WTC11 (cell line): ENCODE data around the gene SREBF1. TPM values are rescaled to one million over a fixed set of nuclear protein-coding genes. Genes with fewer than 3 reads are reported as not detected.
A peak's percentile ranks its signal among the peaks of the same experiment; 100 is the strongest.

Source experiments
- AR ChIP-seq: fragments of 250-450 bp; sonication (Bioruptor Pico); IDR thresholded peaks from 2 replicates; pipeline ENCODE4 v1.9.0; 2021; ENCODE audit warnings: mild to moderate bottlenecking
- ERG ChIP-seq: fragments of 250-450 bp; sonication (Bioruptor Pico); IDR thresholded peaks from 2 replicates; pipeline ENCODE4 v1.8.0; 2021; ENCODE audit warnings: mild to moderate bottlenecking
- FOXK1 ChIP-seq: sonication (generic); formaldehyde crosslinking; IDR thresholded peaks from 2 replicates; pipeline ENCODE4 v1.8.0; 2022; ENCODE audit warnings: mild to moderate bottlenecking, moderate library complexity, missing genetic modification reagents
- FOXP1 ChIP-seq: sonication (generic); formaldehyde crosslinking; IDR thresholded peaks from 2 replicates; pipeline ENCODE4 v1.8.0; 2022; ENCODE audit warnings: missing genetic modification reagents, mild to moderate bottlenecking, moderate library complexity, borderline replicate concordance
- JAZF1 ChIP-seq: fragments of 250-450 bp; sonication (Bioruptor Pico); IDR thresholded peaks from 2 replicates; pipeline ENCODE4 v1.9.0; 2021; ENCODE audit warnings: moderate library complexity, mild to moderate bottlenecking, inconsistent platforms
- KAT7 ChIP-seq: sonication (generic); formaldehyde crosslinking; IDR thresholded peaks from 2 replicates; pipeline ENCODE4 v1.8.1; 2023; ENCODE audit warnings: missing genetic modification reagents, mild to moderate bottlenecking, borderline replicate concordance
- MYBL2 ChIP-seq: sonication (generic); formaldehyde crosslinking; IDR thresholded peaks from 2 replicates; pipeline ENCODE4 v1.8.1; 2023; ENCODE audit warnings: mild to moderate bottlenecking, moderate library complexity, missing genetic modification reagents
- NFATC4 ChIP-seq: fragments of 250-450 bp; sonication (Bioruptor Pico); IDR thresholded peaks from 2 replicates; pipeline ENCODE4 v1.9.0; 2021; ENCODE audit warnings: mild to moderate bottlenecking
- NFE2L1 ChIP-seq: sonication (generic); formaldehyde crosslinking; IDR thresholded peaks from 2 replicates; pipeline ENCODE4 v1.8.1; 2023; ENCODE audit warnings: missing genetic modification reagents
- NFYB ChIP-seq: sonication (generic); formaldehyde crosslinking; conservative IDR thresholded peaks from 2 replicates; pipeline ENCODE4 v1.8.0; 2022; ENCODE audit warnings: low read depth, missing genetic modification reagents
- OVOL2 ChIP-seq: fragments of 250-450 bp; sonication (Bioruptor Pico); IDR thresholded peaks from 2 replicates; pipeline ENCODE4 v1.9.0; 2021; ENCODE audit warnings: mild to moderate bottlenecking, borderline replicate concordance
- PRRX2 ChIP-seq: fragments of 250-450 bp; sonication (Bioruptor Pico); IDR thresholded peaks from 2 replicates; pipeline ENCODE4 v1.8.0; 2021; ENCODE audit warnings: mild to moderate bottlenecking
- RELA ChIP-seq: sonication (generic); formaldehyde crosslinking; IDR thresholded peaks from 2 replicates; pipeline ENCODE4 v1.8.1; 2022; ENCODE audit warnings: missing genetic modification reagents, mild to moderate bottlenecking, borderline replicate concordance
- USF1 ChIP-seq: sonication (generic); formaldehyde crosslinking; IDR thresholded peaks from 2 replicates; pipeline ENCODE4 v1.8.0; 2022; ENCODE audit warnings: mild to moderate bottlenecking, missing genetic modification reagents
- ZBTB21 ChIP-seq: sonication (generic); formaldehyde crosslinking; IDR thresholded peaks from 2 replicates; pipeline ENCODE4 v1.8.1; 2023; ENCODE audit warnings: mild to moderate bottlenecking, missing genetic modification reagents, borderline replicate concordance
- ZNF317 ChIP-seq: sonication (generic); formaldehyde crosslinking; IDR thresholded peaks from 2 replicates; pipeline ENCODE4 v1.8.1; 2023; ENCODE audit warnings: low read depth, mild to moderate bottlenecking, moderate library complexity, missing genetic modification reagents, borderline replicate concordance
- ZNF423 ChIP-seq: fragments of 250-450 bp; sonication (Bioruptor Pico); IDR thresholded peaks from 2 replicates; pipeline ENCODE4 v2.1.2; 2022; ENCODE audit warnings: mild to moderate bottlenecking, moderate library complexity
- total RNA-seq: library from RNA; stranded (reverse); gene quantifications from 3 replicates; pipeline ENCODE4 v1.2.3, GENCODE V29; 2021
- TF ChIP-seq, protein P1 (sequence below): sonication (generic); formaldehyde crosslinking; IDR thresholded peaks from 2 replicates; pipeline ENCODE4 v1.8.1; 2023; ENCODE audit warnings: mild to moderate bottlenecking, missing genetic modification reagents
- TF ChIP-seq, protein P2 (sequence below): sonication (generic); formaldehyde crosslinking; IDR thresholded peaks from 2 replicates; pipeline ENCODE4 v1.8.1; 2023; ENCODE audit warnings: mild to moderate bottlenecking, missing genetic modification reagents, borderline replicate concordance
- TF ChIP-seq, protein P3 (sequence below): sonication (generic); formaldehyde crosslinking; IDR thresholded peaks from 2 replicates; pipeline ENCODE4 v1.8.1; 2022; ENCODE audit warnings: low read depth, mild to moderate bottlenecking, moderate library complexity, missing genetic modification reagents, borderline replicate concordance
- TF ChIP-seq, protein P4 (sequence below): sonication (generic); formaldehyde crosslinking; IDR thresholded peaks from 2 replicates; pipeline ENCODE4 v1.8.1; 2023; ENCODE audit warnings: mild to moderate bottlenecking, missing genetic modification reagents, moderate library complexity
- TF ChIP-seq, protein P5 (sequence below): sonication (generic); formaldehyde crosslinking; IDR thresholded peaks from 2 replicates; pipeline ENCODE4 v1.8.1; 2022; ENCODE audit warnings: missing genetic modification reagents, borderline replicate concordance
- TF ChIP-seq, protein P6 (sequence below): sonication (generic); formaldehyde crosslinking; IDR thresholded peaks from 2 replicates; pipeline ENCODE4 v1.8.0; 2022; ENCODE audit warnings: mild to moderate bottlenecking, missing genetic modification reagents

The SREBF1 gene
- total RNA-seq, 1 experiment from 2014 or later: 93.7 TPM

- TF ChIP-seq NFATC4 (CRISPR knock-in tag) (no peak), PRRX2 (CRISPR knock-in tag) (peak; percentile 49; the same call in 1 of the 2 replicates), ZNF317 (CRISPR knock-in tag) (0 out of 2 replicates have a peak, but pooled peaks have one; percentile 27), ZNF423 (CRISPR knock-in tag) (no peak), ZBTB21 (CRISPR knock-in tag) (peak; percentile 81; the same call in 1 of the 2 replicates), FOXK1 (CRISPR knock-in tag) (no peak; the same call in none of the 2 replicates), JAZF1 (CRISPR knock-in tag) (no peak), MYBL2 (CRISPR knock-in tag) (peak; percentile 83), AR (CRISPR knock-in tag) (no peak), FOXP1 (peak; percentile 65; the same call in 1 of the 2 replicates), KAT7 (CRISPR knock-in tag) (0 out of 2 replicates have a peak, but pooled peaks have one; percentile 36), NFYB (CRISPR knock-in tag) (no peak), RELA (no peak; the same call in 1 of the 2 replicates), ERG (CRISPR knock-in tag) (0 out of 2 replicates have a peak, but pooled peaks have one; percentile 47), NFE2L1 (peak; percentile 83), OVOL2 (CRISPR knock-in tag) (0 out of 2 replicates have a peak, but pooled peaks have one; percentile 46), USF1 (CRISPR knock-in tag) (peak; percentile 48; the same call in 1 of the 2 replicates)
- TF ChIP-seq, protein P1, sequence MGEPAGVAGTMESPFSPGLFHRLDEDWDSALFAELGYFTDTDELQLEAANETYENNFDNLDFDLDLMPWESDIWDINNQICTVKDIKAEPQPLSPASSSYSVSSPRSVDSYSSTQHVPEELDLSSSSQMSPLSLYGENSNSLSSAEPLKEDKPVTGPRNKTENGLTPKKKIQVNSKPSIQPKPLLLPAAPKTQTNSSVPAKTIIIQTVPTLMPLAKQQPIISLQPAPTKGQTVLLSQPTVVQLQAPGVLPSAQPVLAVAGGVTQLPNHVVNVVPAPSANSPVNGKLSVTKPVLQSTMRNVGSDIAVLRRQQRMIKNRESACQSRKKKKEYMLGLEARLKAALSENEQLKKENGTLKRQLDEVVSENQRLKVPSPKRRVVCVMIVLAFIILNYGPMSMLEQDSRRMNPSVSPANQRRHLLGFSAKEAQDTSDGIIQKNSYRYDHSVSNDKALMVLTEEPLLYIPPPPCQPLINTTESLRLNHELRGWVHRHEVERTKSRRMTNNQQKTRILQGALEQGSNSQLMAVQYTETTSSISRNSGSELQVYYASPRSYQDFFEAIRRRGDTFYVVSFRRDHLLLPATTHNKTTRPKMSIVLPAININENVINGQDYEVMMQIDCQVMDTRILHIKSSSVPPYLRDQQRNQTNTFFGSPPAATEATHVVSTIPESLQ: no peak
- TF ChIP-seq, protein P2, sequence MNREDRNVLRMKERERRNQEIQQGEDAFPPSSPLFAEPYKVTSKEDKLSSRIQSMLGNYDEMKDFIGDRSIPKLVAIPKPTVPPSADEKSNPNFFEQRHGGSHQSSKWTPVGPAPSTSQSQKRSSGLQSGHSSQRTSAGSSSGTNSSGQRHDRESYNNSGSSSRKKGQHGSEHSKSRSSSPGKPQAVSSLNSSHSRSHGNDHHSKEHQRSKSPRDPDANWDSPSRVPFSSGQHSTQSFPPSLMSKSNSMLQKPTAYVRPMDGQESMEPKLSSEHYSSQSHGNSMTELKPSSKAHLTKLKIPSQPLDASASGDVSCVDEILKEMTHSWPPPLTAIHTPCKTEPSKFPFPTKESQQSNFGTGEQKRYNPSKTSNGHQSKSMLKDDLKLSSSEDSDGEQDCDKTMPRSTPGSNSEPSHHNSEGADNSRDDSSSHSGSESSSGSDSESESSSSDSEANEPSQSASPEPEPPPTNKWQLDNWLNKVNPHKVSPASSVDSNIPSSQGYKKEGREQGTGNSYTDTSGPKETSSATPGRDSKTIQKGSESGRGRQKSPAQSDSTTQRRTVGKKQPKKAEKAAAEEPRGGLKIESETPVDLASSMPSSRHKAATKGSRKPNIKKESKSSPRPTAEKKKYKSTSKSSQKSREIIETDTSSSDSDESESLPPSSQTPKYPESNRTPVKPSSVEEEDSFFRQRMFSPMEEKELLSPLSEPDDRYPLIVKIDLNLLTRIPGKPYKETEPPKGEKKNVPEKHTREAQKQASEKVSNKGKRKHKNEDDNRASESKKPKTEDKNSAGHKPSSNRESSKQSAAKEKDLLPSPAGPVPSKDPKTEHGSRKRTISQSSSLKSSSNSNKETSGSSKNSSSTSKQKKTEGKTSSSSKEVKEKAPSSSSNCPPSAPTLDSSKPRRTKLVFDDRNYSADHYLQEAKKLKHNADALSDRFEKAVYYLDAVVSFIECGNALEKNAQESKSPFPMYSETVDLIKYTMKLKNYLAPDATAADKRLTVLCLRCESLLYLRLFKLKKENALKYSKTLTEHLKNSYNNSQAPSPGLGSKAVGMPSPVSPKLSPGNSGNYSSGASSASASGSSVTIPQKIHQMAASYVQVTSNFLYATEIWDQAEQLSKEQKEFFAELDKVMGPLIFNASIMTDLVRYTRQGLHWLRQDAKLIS (CRISPR knock-in tag): peak; percentile 74; the same call in 1 of the 2 replicates
- TF ChIP-seq, protein P3, sequence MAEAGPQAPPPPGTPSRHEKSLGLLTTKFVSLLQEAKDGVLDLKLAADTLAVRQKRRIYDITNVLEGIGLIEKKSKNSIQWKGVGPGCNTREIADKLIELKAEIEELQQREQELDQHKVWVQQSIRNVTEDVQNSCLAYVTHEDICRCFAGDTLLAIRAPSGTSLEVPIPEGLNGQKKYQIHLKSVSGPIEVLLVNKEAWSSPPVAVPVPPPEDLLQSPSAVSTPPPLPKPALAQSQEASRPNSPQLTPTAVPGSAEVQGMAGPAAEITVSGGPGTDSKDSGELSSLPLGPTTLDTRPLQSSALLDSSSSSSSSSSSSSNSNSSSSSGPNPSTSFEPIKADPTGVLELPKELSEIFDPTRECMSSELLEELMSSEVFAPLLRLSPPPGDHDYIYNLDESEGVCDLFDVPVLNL: peak; percentile 84; the same call in 1 of the 2 replicates
- TF ChIP-seq, protein P4, sequence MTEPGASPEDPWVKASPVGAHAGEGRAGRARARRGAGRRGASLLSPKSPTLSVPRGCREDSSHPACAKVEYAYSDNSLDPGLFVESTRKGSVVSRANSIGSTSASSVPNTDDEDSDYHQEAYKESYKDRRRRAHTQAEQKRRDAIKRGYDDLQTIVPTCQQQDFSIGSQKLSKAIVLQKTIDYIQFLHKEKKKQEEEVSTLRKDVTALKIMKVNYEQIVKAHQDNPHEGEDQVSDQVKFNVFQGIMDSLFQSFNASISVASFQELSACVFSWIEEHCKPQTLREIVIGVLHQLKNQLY (CRISPR knock-in tag): peak; percentile 63; the same call in 1 of the 2 replicates
- TF ChIP-seq, protein P5, sequence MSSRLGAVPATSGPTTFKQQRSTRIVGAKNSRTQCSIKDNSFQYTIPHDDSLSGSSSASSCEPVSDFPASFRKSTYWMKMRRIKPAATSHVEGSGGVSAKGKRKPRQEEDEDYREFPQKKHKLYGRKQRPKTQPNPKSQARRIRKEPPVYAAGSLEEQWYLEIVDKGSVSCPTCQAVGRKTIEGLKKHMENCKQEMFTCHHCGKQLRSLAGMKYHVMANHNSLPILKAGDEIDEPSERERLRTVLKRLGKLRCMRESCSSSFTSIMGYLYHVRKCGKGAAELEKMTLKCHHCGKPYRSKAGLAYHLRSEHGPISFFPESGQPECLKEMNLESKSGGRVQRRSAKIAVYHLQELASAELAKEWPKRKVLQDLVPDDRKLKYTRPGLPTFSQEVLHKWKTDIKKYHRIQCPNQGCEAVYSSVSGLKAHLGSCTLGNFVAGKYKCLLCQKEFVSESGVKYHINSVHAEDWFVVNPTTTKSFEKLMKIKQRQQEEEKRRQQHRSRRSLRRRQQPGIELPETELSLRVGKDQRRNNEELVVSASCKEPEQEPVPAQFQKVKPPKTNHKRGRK (CRISPR knock-in tag): no peak
- TF ChIP-seq, protein P6, sequence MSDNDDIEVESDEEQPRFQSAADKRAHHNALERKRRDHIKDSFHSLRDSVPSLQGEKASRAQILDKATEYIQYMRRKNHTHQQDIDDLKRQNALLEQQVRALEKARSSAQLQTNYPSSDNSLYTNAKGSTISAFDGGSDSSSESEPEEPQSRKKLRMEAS (CRISPR knock-in tag): peak; percentile 86
These were observed 452 bp downstream of the SREBF1 start (continued) for GRCh38 chr17:17836250-17836817.
